Measurements from ENCODE around the gene CYP24A1. TPM values are rescaled to one million over a fixed set of nuclear protein-coding genes. Genes with fewer than 3 reads are reported as not detected.

CYP24A1 gene
- total and polyA plus RNA-seq, 2 of the 8 experiments (the other 6 are each of a cell fraction or from before 2014, with no cell fraction given), result not detected

DNA sequence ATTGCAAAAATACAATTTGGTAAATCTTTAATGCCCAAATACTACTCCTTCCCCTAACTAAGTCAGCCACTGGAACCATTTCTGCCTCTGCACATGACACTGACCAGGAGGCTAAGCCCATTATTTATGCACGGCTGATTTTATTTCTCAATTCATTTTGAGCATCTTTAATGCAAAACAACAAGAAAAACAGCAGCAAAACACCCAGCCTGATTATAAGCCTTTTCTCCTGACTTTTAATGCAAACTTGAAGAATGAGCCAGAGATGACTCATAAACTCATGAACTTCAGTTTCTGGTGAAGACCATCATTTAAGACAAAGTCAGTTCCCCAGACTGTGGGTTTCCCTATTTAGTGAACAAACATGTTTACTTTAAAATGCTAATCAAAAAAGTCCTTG lies 51.6 kb downstream of the CYP24A1 start (continued):
- TF ChIP-seq, protein P1, sequence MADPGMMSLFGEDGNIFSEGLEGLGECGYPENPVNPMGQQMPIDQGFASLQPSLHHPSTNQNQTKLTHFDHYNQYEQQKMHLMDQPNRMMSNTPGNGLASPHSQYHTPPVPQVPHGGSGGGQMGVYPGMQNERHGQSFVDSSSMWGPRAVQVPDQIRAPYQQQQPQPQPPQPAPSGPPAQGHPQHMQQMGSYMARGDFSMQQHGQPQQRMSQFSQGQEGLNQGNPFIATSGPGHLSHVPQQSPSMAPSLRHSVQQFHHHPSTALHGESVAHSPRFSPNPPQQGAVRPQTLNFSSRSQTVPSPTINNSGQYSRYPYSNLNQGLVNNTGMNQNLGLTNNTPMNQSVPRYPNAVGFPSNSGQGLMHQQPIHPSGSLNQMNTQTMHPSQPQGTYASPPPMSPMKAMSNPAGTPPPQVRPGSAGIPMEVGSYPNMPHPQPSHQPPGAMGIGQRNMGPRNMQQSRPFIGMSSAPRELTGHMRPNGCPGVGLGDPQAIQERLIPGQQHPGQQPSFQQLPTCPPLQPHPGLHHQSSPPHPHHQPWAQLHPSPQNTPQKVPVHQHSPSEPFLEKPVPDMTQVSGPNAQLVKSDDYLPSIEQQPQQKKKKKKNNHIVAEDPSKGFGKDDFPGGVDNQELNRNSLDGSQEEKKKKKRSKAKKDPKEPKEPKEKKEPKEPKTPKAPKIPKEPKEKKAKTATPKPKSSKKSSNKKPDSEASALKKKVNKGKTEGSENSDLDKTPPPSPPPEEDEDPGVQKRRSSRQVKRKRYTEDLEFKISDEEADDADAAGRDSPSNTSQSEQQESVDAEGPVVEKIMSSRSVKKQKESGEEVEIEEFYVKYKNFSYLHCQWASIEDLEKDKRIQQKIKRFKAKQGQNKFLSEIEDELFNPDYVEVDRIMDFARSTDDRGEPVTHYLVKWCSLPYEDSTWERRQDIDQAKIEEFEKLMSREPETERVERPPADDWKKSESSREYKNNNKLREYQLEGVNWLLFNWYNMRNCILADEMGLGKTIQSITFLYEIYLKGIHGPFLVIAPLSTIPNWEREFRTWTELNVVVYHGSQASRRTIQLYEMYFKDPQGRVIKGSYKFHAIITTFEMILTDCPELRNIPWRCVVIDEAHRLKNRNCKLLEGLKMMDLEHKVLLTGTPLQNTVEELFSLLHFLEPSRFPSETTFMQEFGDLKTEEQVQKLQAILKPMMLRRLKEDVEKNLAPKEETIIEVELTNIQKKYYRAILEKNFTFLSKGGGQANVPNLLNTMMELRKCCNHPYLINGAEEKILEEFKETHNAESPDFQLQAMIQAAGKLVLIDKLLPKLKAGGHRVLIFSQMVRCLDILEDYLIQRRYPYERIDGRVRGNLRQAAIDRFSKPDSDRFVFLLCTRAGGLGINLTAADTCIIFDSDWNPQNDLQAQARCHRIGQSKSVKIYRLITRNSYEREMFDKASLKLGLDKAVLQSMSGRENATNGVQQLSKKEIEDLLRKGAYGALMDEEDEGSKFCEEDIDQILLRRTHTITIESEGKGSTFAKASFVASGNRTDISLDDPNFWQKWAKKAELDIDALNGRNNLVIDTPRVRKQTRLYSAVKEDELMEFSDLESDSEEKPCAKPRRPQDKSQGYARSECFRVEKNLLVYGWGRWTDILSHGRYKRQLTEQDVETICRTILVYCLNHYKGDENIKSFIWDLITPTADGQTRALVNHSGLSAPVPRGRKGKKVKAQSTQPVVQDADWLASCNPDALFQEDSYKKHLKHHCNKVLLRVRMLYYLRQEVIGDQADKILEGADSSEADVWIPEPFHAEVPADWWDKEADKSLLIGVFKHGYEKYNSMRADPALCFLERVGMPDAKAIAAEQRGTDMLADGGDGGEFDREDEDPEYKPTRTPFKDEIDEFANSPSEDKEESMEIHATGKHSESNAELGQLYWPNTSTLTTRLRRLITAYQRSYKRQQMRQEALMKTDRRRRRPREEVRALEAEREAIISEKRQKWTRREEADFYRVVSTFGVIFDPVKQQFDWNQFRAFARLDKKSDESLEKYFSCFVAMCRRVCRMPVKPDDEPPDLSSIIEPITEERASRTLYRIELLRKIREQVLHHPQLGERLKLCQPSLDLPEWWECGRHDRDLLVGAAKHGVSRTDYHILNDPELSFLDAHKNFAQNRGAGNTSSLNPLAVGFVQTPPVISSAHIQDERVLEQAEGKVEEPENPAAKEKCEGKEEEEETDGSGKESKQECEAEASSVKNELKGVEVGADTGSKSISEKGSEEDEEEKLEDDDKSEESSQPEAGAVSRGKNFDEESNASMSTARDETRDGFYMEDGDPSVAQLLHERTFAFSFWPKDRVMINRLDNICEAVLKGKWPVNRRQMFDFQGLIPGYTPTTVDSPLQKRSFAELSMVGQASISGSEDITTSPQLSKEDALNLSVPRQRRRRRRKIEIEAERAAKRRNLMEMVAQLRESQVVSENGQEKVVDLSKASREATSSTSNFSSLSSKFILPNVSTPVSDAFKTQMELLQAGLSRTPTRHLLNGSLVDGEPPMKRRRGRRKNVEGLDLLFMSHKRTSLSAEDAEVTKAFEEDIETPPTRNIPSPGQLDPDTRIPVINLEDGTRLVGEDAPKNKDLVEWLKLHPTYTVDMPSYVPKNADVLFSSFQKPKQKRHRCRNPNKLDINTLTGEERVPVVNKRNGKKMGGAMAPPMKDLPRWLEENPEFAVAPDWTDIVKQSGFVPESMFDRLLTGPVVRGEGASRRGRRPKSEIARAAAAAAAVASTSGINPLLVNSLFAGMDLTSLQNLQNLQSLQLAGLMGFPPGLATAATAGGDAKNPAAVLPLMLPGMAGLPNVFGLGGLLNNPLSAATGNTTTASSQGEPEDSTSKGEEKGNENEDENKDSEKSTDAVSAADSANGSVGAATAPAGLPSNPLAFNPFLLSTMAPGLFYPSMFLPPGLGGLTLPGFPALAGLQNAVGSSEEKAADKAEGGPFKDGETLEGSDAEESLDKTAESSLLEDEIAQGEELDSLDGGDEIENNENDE (IDR thresholded peaks at IDR 0.05; ENCODE audit: insufficient replicate concordance, low read length), result no peak
